SK-N-SH treated with all-trans-retinoic acid at 6 μM for 48 hours (cell line): ENCODE data around the gene SRRM5.

Experiments used
- CREB5 ChIP-seq: fragments of 250-450 bp; sonication (Bioruptor Pico); IDR thresholded peaks from 2 replicates; pipeline ENCODE4 v1.5.1; 2020; ENCODE audit warnings: low read depth, mild to moderate bottlenecking, moderate library complexity
- RARB ChIP-seq: fragments of 250-450 bp; sonication (Bioruptor Pico); IDR thresholded peaks from 2 replicates; pipeline ENCODE4 v1.8.0; 2021; ENCODE audit warnings: mild to moderate bottlenecking, moderate library complexity
- ZFP3 ChIP-seq: fragments of 250-450 bp; sonication (Bioruptor Pico); IDR thresholded peaks from 2 replicates; pipeline ENCODE4 v1.5.0; 2020; ENCODE audit warnings: mild to moderate bottlenecking, moderate library complexity
- ZFP30 ChIP-seq: fragments of 450-650 bp; formaldehyde crosslinking; IDR thresholded peaks from 2 replicates; pipeline ENCODE4 v1.5.0; 2022; ENCODE audit warnings: mild to moderate bottlenecking, moderate library complexity
- ZNF70 ChIP-seq: fragments of 450-650 bp; formaldehyde crosslinking; IDR thresholded peaks from 2 replicates; pipeline ENCODE4 v1.5.0; 2020; ENCODE audit warnings: mild to moderate bottlenecking, moderate library complexity

DNA sequence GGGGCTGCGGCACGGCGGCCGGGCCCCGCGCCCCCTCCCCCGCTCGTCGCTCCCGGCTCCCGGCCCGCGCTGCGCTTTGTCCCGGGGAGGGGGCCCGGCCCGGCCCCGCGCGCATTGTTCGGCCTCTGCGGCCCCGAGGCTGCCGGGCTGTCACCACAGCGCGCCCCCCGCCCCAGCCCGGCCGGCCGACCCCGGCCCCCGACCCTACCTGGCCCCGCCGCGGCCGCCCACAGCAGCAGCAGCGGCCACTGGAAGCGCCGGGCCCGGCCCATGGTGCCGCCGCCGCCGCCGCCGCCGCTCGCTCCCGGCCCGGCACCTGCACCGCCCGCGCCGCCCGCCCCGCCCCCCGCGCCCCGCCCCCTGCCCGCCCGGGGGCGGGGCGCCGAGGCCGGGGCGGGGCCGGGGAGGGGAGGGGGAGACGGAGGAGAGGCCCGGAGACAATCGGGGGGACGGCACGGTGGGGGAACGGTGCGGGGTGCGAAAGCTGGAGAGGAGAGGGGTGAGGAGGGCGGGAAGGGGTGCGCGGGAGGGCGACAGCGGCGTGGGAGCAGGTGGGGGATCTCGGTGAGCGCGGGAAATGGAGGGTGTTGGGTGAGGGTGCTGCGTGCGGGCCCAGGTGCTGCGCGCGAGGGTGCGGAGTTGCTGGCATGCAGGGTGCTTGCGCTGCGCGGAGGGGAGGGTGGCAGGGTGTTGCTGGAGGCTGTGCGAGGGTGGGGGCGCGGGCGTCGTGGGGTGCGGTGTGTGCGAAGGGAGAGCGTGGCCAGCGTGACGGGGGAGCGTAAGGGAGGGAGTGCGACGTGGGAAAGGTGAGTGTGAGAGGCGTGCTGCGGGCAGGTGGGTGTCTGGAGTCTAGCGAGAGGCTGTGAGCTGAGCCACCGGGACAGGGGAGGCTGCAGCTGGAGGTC lies 27.9 kb downstream of the SRRM5 start, which contains the start of gene CADM4:
- TF ChIP-seq ZFP30 (CRISPR knock-in tag) (no peak), RARB (CRISPR knock-in tag) (no peak), ZFP3 (CRISPR knock-in tag) (no peak), ZNF70 (CRISPR knock-in tag) (no peak), CREB5 (no peak)
